GM19372 (cell line): ENCODE measurements around the gene LETMD1.
A peak's percentile ranks its signal among the peaks of the same experiment; 100 is the strongest.

Experiments
- ATAC-seq: cut with Tn5 transposase; IDR thresholded peaks from one replicate; pipeline ENCODE4 v1.9.1; 2021; ENCODE audit warnings: mild to moderate bottlenecking, low read depth, moderate library complexity; ENCODE audit not compliant: unreplicated experiment

LETMD1 gene

GRCh38 chr12:51025836-51026638 is 22.1 kb upstream of the LETMD1 start, which contains the start of gene SLC11A2:
Gene SLC11A2, minus strand, starts transcription at chr12:51026384. Its CDS starts 15,656 bp downstream, at chr12:51010728.
- ATAC-seq = peak; percentile 87

DNA sequence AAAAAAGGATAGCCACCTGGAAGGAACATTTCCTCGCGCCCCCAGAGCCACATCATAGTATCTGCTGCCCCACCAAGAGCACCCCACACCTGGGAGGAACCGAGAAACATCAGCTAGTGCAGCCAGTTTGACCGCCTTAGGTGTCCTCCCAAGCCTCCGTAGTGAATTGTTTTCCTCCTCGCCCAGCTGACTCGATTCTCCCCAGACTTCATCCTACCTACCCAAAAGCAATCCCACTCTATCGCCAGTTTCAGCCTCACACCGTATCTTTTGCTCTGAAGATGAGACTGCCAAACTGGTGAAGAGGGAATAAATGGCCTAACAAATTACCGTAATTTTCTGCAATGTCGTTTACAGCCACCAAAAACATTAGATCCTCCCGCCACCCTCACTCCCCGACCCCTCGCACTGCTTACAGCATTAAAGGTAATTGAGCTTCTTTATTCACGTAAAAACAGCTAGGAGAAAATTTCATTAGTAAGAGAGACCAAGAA is 20.7 kb upstream of the LETMD1 start:
- ATAC-seq = no peak

GRCh38 chr12:51028126-51028812 is 19.9 kb upstream of the LETMD1 start:
- ATAC-seq = no peak

- ATAC-seq = no peak
Measured at GRCh38 chr12:51028813-51029150, 19.3 kb upstream of the LETMD1 start.

DNA sequence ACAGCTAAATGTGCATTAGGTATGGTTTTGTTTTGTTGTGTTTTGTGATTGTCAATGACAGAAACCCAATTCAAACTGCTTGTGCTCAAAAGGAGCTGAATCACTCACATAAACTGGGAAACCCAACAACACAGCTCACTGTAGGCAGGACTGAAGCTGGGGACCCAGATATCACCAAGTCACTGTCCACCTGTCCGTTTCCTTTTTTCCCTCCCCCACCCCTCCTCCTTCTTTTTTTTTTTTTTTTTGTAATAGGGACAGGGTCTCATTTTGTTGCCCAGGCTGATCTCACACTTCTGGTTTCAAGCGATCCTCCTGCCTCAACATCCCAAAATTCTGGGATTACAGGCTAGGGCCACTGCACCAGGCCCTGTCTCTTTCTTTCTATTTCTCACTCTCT is 15.1 kb upstream of the LETMD1 start:
- ATAC-seq = no peak

DNA sequence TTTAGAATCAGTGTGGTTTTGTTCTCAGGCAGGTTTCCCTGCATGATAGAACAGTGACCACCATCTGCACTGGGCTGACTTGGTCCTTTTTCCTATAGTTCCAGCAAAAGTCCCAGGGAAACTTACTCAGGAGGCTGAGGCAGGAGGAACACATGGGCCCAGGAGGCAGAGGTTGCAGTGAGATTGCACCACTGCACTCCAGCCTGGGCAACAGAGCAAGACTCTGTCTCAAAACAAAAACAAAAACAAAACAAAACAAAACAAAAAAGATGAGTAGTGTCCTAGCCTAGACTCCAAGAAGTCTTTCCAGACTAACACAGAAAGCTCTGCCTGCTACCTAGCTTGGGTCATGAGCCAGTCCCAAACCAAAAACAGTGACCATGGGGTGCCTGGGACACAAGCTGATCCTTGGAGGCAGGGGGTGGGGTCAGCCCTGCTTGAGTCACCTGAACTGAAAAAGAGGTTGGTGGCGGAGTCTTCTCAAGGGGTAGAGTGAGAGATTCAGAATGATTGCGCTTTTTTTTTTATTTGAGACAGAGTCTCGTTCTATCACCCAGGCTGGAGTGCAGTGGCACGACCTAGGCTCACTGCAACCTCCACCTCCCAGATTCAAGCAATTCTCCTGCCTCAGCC is 14.6 kb upstream of the LETMD1 start:
- ATAC-seq = no peak

DNA sequence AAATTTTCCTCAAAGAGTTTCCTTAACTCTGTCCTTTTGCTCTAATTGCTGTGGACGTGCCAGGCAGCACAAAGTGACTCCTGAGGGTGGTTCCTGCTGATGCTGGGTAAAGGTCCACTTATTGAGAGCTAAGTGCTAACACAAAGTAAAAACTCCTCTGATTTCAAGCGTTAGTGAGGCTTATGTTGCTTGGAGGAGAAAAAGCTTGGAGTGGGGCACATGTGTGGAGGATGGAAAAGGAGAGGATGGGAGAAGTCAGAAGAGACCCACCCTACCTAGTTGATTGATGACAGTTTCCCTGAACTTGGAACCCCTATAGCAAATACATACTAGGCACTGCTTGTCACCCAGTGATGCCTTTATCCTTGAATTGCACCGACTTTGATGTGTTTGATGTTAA is 11.8 kb upstream of the LETMD1 start:
- ATAC-seq = no peak

GRCh38 chr12:51048661-51049251 is 629 bp downstream of the LETMD1 start:
- ATAC-seq = no peak

DNA sequence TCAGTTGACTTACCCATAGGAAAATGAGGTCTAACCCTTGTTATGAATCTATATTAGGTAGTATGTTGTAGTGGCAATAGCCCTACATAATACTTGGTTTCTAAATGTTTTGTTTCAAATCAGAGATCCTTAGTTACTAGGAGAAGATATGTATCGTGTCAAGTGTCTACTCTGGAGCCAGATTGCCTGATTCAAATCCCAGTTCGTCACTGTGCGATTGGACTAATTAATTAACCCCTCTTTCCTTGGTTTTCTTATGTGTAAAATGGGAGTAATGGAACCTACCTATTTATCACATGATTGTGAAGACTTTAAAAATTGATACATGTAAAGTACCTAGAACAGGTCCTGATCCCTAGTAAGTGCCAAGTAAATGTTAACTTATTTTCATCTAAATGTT is 1.4 kb downstream of the LETMD1 start:
- no peak for ATAC-seq

GRCh38 chr12:51051787-51052186 is 3.7 kb downstream of the LETMD1 start:
- no peak for ATAC-seq

GRCh38 chr12:51055060-51055459 is 6.9 kb downstream of the LETMD1 start:
- no peak for ATAC-seq

DNA sequence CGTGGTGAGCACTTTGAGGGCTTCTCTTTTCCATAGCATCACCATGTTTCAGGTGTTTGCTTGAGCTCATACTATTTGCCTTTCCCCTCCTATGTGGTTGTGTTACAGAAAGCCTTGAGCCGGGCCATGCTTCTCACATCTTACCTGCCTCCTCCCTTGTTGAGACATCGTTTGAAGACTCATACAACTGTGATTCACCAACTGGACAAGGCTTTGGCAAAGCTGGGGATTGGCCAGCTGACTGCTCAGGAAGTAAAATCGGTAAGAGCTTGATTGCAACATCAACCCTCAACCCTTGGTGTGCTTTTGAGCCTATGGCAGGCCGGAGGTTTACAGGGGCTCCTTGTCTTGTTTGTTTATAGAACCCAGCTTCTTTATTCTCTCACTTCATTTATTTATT is 8.1 kb downstream of the LETMD1 start:
- no peak for ATAC-seq

GRCh38 chr12:51059086-51059485 is 11.0 kb downstream of the LETMD1 start:
- ATAC-seq = no peak

DNA sequence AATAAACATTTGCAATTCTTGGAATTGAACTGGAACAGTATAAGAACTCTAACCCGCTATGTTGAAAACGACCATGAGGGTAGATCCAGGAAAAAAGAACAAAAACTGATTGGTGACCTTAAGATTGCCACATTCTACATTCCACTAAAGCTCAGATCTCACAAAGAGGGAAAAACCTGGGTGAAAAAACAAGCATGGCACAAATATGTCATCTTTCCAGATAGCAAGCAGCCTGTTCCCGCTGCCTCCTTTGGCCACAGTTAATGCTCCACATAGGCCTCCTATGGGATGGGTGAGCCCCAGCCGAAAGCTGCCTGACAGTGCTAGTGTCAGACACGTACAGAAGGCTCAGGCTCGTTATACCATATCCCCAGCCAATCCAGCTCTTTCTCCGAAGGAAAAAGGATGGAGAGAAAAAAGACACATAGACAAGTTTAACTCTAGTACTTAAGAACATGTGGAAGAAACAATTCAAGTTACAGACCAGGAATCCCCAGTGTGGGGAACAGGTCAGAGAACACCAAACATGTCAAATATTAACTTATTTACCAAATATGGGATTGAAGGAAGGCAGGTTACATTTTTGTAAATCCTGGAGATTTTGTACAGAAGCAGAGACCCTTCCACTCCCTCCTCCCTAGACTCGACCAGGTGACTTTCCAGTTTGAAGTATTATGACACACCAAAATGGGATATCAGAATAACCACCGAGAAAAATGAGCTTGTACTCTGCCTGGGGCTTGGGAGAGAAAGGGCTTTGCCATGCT is 14.7 kb downstream of the LETMD1 start:
- ATAC-seq = no peak

DNA sequence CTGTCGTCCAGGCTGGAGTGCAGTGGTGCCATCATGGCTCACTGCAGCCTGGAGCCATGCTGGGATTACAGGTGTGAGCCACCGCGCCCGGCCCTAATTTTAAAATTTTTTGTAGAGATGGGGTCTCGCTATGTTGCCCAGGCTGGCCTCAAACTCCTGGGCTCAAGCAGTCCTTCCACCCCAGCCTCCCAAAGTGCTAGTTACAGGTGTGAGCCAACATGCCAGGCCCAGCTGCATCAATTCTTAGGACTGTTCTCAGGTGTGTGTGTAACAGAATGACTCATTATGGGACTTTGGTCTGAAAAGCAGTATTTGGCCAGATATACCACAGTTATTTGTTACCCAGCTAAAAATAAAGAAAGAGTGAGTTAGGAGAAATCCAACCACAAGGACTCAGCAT is 17.4 kb downstream of the LETMD1 start:
- no peak for ATAC-seq

DNA sequence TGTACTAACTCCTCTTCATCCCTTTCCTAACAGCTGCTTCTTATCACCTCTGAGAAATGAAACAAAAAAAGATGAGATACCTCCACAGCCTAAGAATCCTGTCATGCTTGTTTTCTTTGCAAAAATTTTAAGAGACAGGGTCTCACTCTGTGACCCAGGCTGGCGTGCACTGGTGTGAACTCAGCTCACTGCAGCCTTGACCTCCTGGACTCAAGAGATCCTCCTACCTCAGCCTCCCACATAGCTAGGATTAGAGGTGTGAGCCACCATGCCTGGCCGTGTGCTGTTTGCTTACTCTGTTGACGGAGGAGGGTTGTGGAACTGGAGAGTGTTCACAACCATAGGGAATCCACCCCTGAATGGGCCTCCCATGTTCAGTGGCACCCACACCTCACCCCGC is 19.1 kb downstream of the LETMD1 start:
- no peak for ATAC-seq

- ATAC-seq = no peak
Measured at GRCh38 chr12:51067771-51068170, 19.6 kb downstream of the LETMD1 start.

GRCh38 chr12:51070004-51070403 is 21.9 kb downstream of the LETMD1 start:
- no peak for ATAC-seq

- no peak for ATAC-seq
Measured at GRCh38 chr12:51071663-51072062, 23.5 kb downstream of the LETMD1 start.

DNA sequence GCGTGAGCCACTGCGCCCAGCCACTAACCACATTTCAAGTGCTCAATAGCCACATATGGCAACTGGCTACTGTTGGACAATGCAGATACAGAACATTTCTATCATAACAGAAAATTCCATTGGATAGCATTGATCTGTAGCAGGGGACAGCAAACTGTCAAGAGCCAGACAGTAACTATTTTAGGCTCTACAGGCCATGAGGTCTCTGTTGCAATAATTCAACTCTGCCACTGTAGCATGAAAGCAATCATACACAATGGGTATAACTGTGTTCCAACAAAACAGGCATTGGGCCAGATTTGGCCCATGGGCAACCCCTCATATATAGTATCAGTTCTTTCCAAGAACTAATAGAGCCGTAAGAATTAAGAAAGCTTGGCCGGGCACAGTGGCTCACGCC is 27.3 kb downstream of the LETMD1 start:
- ATAC-seq = no peak
